Activated naive CD8-positive, alpha-beta T cell treated with anti-CD3 and anti-CD28 coated beads for 36 hours (primary cell): ENCODE data around the gene C13orf42. TPM values are rescaled to one million over a fixed set of nuclear protein-coding genes. Genes with fewer than 3 reads are reported as not detected.

ENCODE experiments used
- DNase-seq: peaks from one replicate; pipeline ENCODE4 v3.0.0; 2021
- H3K27ac Mint-ChIP-seq: one replicate; pipeline ENCODE4 v1.8.0; 2022; ENCODE audit warnings: mild to moderate bottlenecking, moderate library complexity, mixed read lengths
- H3K27me3 Mint-ChIP-seq: one replicate; pipeline ENCODE4 v1.8.0; 2022; ENCODE audit warnings: mild to moderate bottlenecking, mixed read lengths
- H3K36me3 Mint-ChIP-seq: one replicate; pipeline ENCODE4 v1.8.0; 2021; ENCODE audit warnings: mild to moderate bottlenecking, mixed read lengths
- H3K4me1 Mint-ChIP-seq: one replicate; pipeline ENCODE4 v1.8.0; 2021; ENCODE audit warnings: mixed read lengths
- H3K4me3 Mint-ChIP-seq: one replicate; pipeline ENCODE4 v1.8.0; 2022; ENCODE audit warnings: mild to moderate bottlenecking, moderate library complexity, mixed read lengths
- H3K9me3 Mint-ChIP-seq: one replicate; pipeline ENCODE4 v1.8.0; 2022; ENCODE audit warnings: mixed read lengths
- total RNA-seq, 2 experiments: library from RNA; stranded (reverse); gene quantifications; one replicate each; pipeline ENCODE4 v1.2.3, GENCODE V29; 2021

C13orf42 gene
- total RNA-seq, 2 experiments from 2014 or later = not detected

GRCh38 chr13:51063909-51064308, 47.2 kb downstream of the C13orf42 start:
- H3K9me3 Mint-ChIP-seq = no peaks in the 10 kb centered on the region

GRCh38 chr13:51058461-51059167, 52.5 kb downstream of the C13orf42 start:
- Mint-ChIP-seq H3K27me3 (no peaks in the 10 kb centered on the region), H3K36me3 (no peaks in the 10 kb centered on the region), H3K9me3 (no peaks in the 10 kb centered on the region), H3K4me3 (no peak overlapping the region), H3K4me1 (no peaks in the 10 kb centered on the region), H3K27ac (no peak overlapping the region)
- no peak for DNase-seq

More at GRCh38 chr13:51063909-51064308, 47.2 kb downstream of the C13orf42 start:
- DNase-seq = no peak
- Mint-ChIP-seq H3K4me3 (no peak overlapping the region), H3K36me3 (no peaks in the 10 kb centered on the region), H3K27me3 (peaks cover 19% of the 10 kb centered on the region), H3K4me1 (peaks cover 3% of the 10 kb centered on the region), H3K27ac (no peak overlapping the region)

DNA sequence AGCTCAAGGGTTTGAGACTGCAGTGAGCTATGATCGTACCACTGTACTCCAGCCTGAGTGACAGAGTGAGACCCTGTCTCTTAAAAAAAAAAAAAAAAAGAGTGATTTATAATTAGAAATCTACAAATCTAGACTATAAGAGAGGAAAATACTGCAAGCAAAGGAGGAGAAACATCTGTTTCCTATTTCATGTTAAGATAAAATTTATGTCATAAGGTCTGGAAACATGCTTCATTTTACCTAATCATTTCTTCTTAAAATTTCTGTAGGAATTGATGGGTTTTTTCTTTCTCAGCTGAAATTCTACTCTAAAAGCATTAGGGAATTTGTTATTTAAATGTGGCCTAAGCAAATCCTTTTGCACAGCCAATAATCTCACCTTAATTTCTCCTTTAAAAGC, 53.2 kb downstream of the C13orf42 start:
- Mint-ChIP-seq H3K36me3 (no peaks in the 10 kb centered on the region), H3K27ac (no peak overlapping the region), H3K4me3 (no peak overlapping the region), H3K27me3 (no peaks in the 10 kb centered on the region), H3K9me3 (no peaks in the 10 kb centered on the region), H3K4me1 (no peaks in the 10 kb centered on the region)
- DNase-seq = no peak

DNA sequence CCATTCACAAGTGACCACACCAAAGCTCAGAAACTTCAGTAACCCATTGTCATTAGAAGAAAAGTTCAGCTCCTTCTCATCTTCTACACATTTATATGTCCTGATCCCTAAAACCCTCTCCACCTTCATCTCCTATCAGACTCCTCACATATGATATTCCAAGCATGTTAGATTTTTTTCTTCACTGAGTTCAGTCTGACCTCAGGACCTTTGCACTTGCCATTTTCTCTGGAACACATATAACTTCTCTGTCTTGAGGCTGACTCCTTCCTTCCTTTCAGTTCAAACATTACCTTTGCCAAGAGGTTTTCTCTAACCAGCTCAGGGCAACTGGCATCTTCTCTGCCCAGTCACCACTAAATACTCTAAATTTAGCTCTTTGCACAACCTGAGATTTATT, 54.1 kb downstream of the C13orf42 start:
- H3K9me3 Mint-ChIP-seq = no peaks in the 10 kb centered on the region
- H3K4me3 Mint-ChIP-seq = no peak overlapping the region
- H3K4me1 Mint-ChIP-seq = no peaks in the 10 kb centered on the region
- H3K27me3 Mint-ChIP-seq = no peaks in the 10 kb centered on the region
- DNase-seq = no peak
- no peaks in the 10 kb centered on the region for H3K36me3 Mint-ChIP-seq
- no peak overlapping the region for H3K27ac Mint-ChIP-seq

DNA sequence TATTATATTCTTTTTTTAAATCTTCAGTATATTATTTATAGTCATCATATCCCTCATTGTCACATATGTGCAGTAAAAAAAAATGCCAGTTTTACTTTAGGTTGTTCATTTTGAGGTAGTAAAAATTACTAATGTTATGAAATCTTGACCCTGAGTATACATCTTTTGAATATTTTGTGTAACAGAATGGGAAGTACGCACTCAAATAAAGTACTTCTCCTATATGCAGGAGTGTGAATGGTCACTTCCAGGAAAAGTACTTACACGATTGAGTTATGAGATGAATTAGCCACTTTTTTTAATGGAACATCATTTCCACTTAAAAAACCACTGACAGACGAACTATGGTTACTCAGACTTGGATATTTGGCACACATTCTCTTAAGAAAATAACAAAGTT, 58.5 kb downstream of the C13orf42 start:
- no peak overlapping the region for H3K27ac Mint-ChIP-seq
- H3K36me3 Mint-ChIP-seq = no peaks in the 10 kb centered on the region

DNA sequence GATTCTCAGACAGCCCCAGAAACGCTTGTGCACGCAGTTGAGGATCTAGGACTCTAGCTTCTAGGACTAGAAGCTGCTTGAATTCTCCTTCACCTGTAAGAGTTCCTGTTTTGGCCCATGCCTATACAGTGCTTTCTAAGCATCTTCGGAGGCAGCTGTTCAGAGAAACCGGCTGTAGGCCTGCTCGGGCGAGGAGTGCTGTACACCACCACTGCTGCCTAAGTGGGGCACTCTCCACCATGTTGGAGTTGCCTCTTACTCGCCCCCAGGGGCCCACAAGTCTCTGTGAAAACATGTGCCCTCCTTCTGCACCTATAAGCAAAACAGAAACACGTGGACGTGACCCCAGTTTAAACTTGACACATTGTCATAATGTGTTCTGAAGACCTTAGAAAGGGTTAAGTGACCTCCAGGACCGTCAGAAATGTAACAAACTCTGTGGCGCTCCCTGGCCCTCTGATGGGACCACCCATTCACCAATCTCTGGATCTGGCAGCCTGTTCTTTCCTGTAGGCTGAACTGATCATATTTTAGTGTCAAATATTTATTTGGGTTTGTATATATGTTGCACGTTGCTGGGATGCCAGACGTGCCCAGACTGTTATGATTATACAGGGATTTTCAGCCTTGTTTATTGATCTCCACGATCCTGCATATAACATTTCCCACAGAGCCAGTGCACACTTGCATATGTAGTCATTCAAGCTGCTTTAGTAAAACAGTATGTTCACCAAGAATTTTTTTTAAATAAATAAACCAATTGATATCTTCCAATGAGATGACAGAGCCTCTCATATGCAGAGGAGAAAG, 60.8 kb downstream of the C13orf42 start:
- no peak for DNase-seq
- no peak overlapping the region for H3K27ac Mint-ChIP-seq
- H3K4me1 Mint-ChIP-seq = no peaks in the 10 kb centered on the region
- no peaks in the 10 kb centered on the region for H3K36me3 Mint-ChIP-seq
- no peak overlapping the region for H3K4me3 Mint-ChIP-seq
- no peaks in the 10 kb centered on the region for H3K9me3 Mint-ChIP-seq
- H3K27me3 Mint-ChIP-seq = no peaks in the 10 kb centered on the region

More for the DNA sequence above, 58.5 kb downstream of the C13orf42 start:
- Mint-ChIP-seq H3K4me3 (no peak overlapping the region), H3K9me3 (no peaks in the 10 kb centered on the region), H3K4me1 (no peaks in the 10 kb centered on the region), H3K27me3 (no peaks in the 10 kb centered on the region)
- no peak for DNase-seq

DNA sequence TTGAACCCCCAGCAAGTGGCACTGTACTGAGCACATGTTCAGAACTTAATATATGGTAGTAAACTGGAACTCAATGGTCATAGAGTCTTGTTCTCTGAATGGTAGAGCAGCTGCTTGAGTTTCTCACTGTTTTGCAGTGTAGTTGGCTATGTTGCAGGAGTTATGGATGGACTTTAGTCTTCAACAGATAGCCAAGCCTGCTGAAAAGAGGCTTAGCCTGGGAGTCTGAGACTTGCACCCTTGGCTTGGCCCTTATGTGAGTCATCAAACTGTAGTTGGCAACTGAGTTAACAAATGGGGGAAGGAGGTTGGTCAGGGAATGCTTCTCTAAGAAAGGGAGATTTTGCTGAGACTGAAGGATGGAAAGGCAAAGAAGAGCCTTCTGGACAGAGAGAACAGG, 62.5 kb downstream of the C13orf42 start:
- no peak for DNase-seq
- Mint-ChIP-seq H3K4me3 (no peak overlapping the region), H3K27me3 (no peaks in the 10 kb centered on the region), H3K9me3 (no peaks in the 10 kb centered on the region), H3K4me1 (no peaks in the 10 kb centered on the region), H3K36me3 (no peaks in the 10 kb centered on the region), H3K27ac (no peak overlapping the region)

DNA sequence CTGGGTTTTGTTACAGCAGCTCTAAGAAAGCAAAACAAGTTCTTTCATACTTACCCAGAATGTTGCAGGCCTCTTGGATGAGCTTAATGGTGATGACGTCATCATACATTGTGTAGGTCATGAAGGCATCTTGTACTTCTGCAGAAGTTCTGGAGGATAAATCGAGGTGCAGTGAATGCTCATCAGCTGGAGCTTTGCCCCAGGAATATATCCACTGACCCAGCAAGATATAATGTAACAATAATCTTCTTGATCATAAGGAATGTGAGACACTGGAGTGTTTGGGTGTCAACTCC, 63.0 kb downstream of the C13orf42 start:
- DNase-seq = no peak
- Mint-ChIP-seq H3K36me3 (no peaks in the 10 kb centered on the region), H3K9me3 (no peaks in the 10 kb centered on the region), H3K4me3 (no peak overlapping the region), H3K27me3 (no peaks in the 10 kb centered on the region), H3K27ac (no peak overlapping the region), H3K4me1 (no peaks in the 10 kb centered on the region)

- no peak overlapping the region for H3K4me3 Mint-ChIP-seq
- no peaks in the 10 kb centered on the region for H3K4me1 Mint-ChIP-seq
- H3K27me3 Mint-ChIP-seq = no peaks in the 10 kb centered on the region
- H3K27ac Mint-ChIP-seq = no peak overlapping the region
- no peak for DNase-seq
- H3K9me3 Mint-ChIP-seq = no peaks in the 10 kb centered on the region
- no peaks in the 10 kb centered on the region for H3K36me3 Mint-ChIP-seq
Measured at GRCh38 chr13:51047434-51048165, 63.5 kb downstream of the C13orf42 start.

DNA sequence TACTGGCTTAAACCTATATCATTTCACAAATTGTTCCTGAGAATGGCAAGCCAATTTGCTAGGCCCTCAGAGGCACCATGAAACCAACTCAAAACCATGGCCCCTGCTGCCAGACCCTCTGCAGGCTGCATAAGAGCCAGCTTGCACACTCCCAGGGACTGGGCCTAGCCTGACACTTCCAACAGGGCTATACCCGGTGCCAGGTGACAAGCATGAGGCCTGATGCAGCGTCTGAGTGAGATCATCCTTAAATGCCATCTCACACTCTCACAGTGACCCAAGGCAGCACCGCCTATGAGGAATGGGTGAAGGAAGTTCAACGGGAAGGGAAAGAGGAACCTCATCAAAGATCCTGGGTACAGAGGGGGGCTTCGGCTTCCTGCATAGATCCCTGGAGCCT, 65.6 kb downstream of the C13orf42 start:
- Mint-ChIP-seq H3K27ac (no peak overlapping the region), H3K27me3 (no peaks in the 10 kb centered on the region), H3K9me3 (no peaks in the 10 kb centered on the region), H3K4me1 (peaks cover 5% of the 10 kb centered on the region), H3K36me3 (no peaks in the 10 kb centered on the region), H3K4me3 (no peak overlapping the region)
- DNase-seq = no peak

GRCh38 chr13:51044023-51044665, 66.9 kb downstream of the C13orf42 start:
- Mint-ChIP-seq H3K27me3 (peaks cover 4% of the 10 kb centered on the region), H3K9me3 (no peaks in the 10 kb centered on the region), H3K36me3 (no peaks in the 10 kb centered on the region), H3K27ac (no peak overlapping the region), H3K4me3 (no peak overlapping the region), H3K4me1 (peaks cover 5% of the 10 kb centered on the region)
- DNase-seq = no peak

DNA sequence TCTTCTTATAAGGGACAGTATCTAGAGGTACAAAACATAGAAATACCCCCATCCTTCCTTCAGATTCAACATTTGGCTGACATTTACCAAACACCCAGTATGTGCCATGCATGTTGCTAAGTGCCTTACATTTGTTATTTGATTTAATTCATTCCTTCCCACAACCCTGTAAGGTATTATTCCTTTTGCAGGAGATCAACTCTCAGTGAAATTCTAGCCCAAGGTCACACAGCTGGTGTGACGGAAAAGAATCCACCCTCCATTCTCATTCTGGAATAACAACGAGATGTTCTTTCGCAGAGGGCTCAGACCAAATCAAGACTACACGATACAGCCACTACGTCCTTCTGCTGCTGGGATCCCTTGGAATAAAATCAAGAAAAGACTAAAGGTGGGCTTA, 67.8 kb downstream of the C13orf42 start:
- H3K36me3 Mint-ChIP-seq = no peaks in the 10 kb centered on the region
- no peak overlapping the region for H3K27ac Mint-ChIP-seq
- H3K9me3 Mint-ChIP-seq = no peaks in the 10 kb centered on the region
- peaks cover 4% of the 10 kb centered on the region for H3K27me3 Mint-ChIP-seq
- no peak overlapping the region for H3K4me3 Mint-ChIP-seq
- no peak for DNase-seq
- peaks cover 5% of the 10 kb centered on the region for H3K4me1 Mint-ChIP-seq

DNA sequence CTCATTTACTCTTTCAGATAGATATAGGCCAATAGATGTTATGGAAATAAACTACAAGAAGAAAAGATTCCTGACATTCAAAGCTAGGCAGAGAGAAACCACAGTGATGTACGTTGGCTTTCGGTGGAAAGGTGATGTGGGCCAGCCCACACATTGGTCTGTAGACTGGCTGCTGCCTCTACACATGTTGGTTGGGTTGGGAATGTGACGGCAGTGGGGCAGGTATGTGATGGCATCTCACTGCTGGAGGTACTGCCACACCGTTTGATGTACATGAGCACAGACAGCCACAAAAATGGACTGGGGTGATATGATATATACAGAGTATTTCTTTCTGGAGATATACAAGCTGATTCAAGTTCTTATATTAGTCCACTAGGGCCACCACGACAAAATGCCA, 69.4 kb downstream of the C13orf42 start:
- Mint-ChIP-seq H3K27ac (no peak overlapping the region), H3K9me3 (no peaks in the 10 kb centered on the region), H3K27me3 (peaks cover 4% of the 10 kb centered on the region), H3K4me1 (peaks cover 5% of the 10 kb centered on the region), H3K36me3 (no peaks in the 10 kb centered on the region), H3K4me3 (no peak overlapping the region)
- no peak for DNase-seq

GRCh38 chr13:51041126-51041525, 69.9 kb downstream of the C13orf42 start:
- DNase-seq = no peak
- Mint-ChIP-seq H3K36me3 (no peaks in the 10 kb centered on the region), H3K4me3 (no peak overlapping the region), H3K9me3 (no peaks in the 10 kb centered on the region), H3K27me3 (peaks cover 4% of the 10 kb centered on the region), H3K27ac (no peak overlapping the region), H3K4me1 (peaks cover 5% of the 10 kb centered on the region)

DNA sequence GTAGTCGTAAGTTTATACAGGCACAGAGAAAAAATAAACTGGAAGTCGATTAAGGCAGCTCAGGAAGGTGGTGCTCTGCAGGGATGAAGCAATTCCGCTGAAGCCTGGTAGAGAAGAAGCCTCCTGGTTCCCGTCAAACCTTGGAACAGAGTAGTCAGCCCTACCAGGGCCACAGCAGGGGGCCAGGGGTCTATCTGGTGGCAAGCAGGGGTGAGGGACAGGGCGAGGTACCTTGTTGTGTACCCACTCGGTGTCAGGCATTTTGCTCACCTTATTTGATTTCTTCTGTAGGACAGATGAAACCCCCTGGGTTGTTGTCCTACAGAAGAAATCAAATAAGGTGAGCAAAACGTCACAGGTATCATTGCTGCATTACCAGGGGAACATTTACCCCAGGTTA, 70.6 kb downstream of the C13orf42 start:
- Mint-ChIP-seq H3K9me3 (no peaks in the 10 kb centered on the region), H3K27me3 (peaks cover 4% of the 10 kb centered on the region), H3K4me1 (peaks cover 5% of the 10 kb centered on the region), H3K36me3 (no peaks in the 10 kb centered on the region), H3K27ac (no peak overlapping the region), H3K4me3 (no peak overlapping the region)
- no peak for DNase-seq
